ENCODE data around the gene HES5.
"Not testable (repeated sequence)": the region's sequence is repeated elsewhere in the genome, so short reads cannot be mapped to it uniquely, and the experiment has no call there.

Gene HES5

GRCh38 chr1:2529784-2530512 is at the start of gene HES5:
Gene HES5 (minus strand): TSS chr1:2530263. CDS start chr1:2530164, 99 bp downstream.
- no peak for DNase-seq

- DNase-seq = no peak
These were observed 48.7 kb upstream of the HES5 start for GRCh38 chr1:2578758-2579118.

- DNase-seq = peak; percentile 64 to 76
These were observed 47.6 kb upstream of the HES5 start for GRCh38 chr1:2577565-2578075.

- DNase-seq = no peak
These were observed 46.0 kb upstream of the HES5 start for GRCh38 chr1:2575801-2576663.

- DNase-seq = no peak
These were observed 44.3 kb upstream of the HES5 start for GRCh38 chr1:2574350-2574749.

GRCh38 chr1:2573250-2573920 is 43.3 kb upstream of the HES5 start:
- no peak for DNase-seq

GRCh38 chr1:2571348-2571747 is 41.3 kb upstream of the HES5 start:
- no peak for DNase-seq

GRCh38 chr1:2570332-2570731 is 40.3 kb upstream of the HES5 start:
- no peak for DNase-seq

GRCh38 chr1:2569703-2570102 is 39.6 kb upstream of the HES5 start:
- not testable (repeated sequence) for DNase-seq

GRCh38 chr1:2569060-2569459 is 39.0 kb upstream of the HES5 start:
- DNase-seq = no peak

GRCh38 chr1:2568187-2568816 is 38.2 kb upstream of the HES5 start:
- not testable (repeated sequence) for DNase-seq

GRCh38 chr1:2567083-2567679 is 37.1 kb upstream of the HES5 start:
- no peak for DNase-seq

- no peak for DNase-seq
These were observed 36.3 kb upstream of the HES5 start for GRCh38 chr1:2566101-2567045.

GRCh38 chr1:2564815-2565374 is 34.8 kb upstream of the HES5 start:
- no peak for DNase-seq

GRCh38 chr1:2564006-2564814 is 34.1 kb upstream of the HES5 start:
- DNase-seq = no peak

GRCh38 chr1:2563205-2563604 is 33.1 kb upstream of the HES5 start:
- no peak for DNase-seq

GRCh38 chr1:2561898-2562895 is 32.1 kb upstream of the HES5 start:
- peak; percentile 44 to 48 for DNase-seq

- no peak for DNase-seq
These were observed 31.4 kb upstream of the HES5 start for GRCh38 chr1:2561446-2561845.
